ENCODE measurements around the gene TUBGCP5. TPM values are rescaled to one million over a fixed set of nuclear protein-coding genes. Genes with fewer than 3 reads are reported as not detected.

The TUBGCP5 gene
- total and polyA plus RNA-seq, 10 of the 15 experiments (the other 5 are each of a cell fraction or from before 2014, with no cell fraction given), result 6.4 to 29.2 (median 20.2) TPM

DNA sequence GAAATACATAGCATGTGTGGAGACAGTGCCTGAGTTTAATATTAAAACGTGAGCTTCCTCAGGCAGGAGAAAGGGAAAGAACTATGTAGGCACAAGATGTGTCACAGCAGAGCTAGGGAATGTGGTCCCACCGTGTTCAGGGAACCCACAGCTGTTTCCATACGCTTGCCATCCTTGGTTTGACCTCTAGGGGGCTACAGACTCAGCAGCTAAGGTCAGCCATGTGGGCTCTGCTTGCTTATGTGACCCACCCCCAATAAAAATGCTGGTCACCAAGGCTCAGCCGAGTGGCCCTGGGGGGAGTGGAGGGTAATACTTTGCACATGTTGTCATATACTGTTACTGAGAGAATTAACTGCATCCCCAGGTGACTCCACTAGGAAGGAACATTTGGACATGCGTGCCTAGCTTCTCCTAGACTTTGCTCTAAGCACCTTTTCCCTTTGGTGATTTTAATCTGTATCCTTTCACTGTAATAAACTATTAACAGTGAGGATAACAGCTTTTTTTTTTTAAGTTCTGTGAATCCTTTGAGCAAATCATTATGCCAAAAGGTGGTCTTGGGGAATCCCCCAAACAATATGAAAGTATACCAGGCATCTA, 3.3 kb downstream of the TUBGCP5 start:
- Histone ChIP-seq H4K20me1 (ENCODE audit: control insufficient read depth, insufficient read depth) (no peaks in the 10 kb centered on the region), H3K27me3 (replicated peaks in 1 of 2; ENCODE audit: control insufficient read depth in 2 of 2, insufficient read depth in 2 of 2, low read length in 1 of 2) (no peaks in the 10 kb centered on the region), H3K4me3 (no peak overlapping the region), H2AFZ (ENCODE audit: control insufficient read depth, low read depth, low read length) (no peak overlapping the region; the same call in 1 of the 2 replicates), H3K9me3 (replicated peaks; ENCODE audit: control insufficient read depth, insufficient read depth, low read length) (no peaks in the 10 kb centered on the region), H3K79me2 (ENCODE audit: control insufficient read depth, insufficient read depth, low read length) (peaks cover 2% of the 10 kb centered on the region), H3K4me2 (ENCODE audit: control insufficient read depth, insufficient read depth) (no peak overlapping the region; the same call in 1 of the 2 replicates), H3K9ac (ENCODE audit: control insufficient read depth, insufficient read depth, low read length) (no peak overlapping the region), H3K4me1 (ENCODE audit: control insufficient read depth, insufficient read depth, low read length) (peaks cover 7% of the 10 kb centered on the region), H3K27ac (ENCODE audit: control insufficient read depth, insufficient read depth) (no peak overlapping the region), H3K36me3 (ENCODE audit: control insufficient read depth in 2 of 2, insufficient read depth in 2 of 2, low read length in 1 of 2) (peaks cover 5 to 11% of the 10 kb centered on the region in 2 experiments; a peak in 3 of 4 replicates)
- ChIA-PET POLR2A (no interaction called here), SMC1A (ENCODE audit: uncharacterized antibody, unreplicated experiment) (interaction anchor here (0.8 to 2.1 kb wide), 4 partner anchors 9 to 42 kb away, joined by 3 to 5 read pairs (median 4); no protein-coding TSS in a partner anchor), RAD21 (ENCODE audit: unreplicated experiment) (interaction anchor here (1.0 kb wide), 2 partner anchors 55 to 431 kb away, joined by 3 to 4 read pairs; partner anchors contain the start of gene CYFIP1), CTCF (interaction anchor here (0.6 to 2.4 kb wide), 17 partner anchors 8 to 199 kb away, joined by 3 to 21 read pairs (median 6); no protein-coding TSS in a partner anchor)
- DNase-seq (ENCODE audit: low read depth, low spot score) (no peak), ATAC-seq (peak; percentile 48), FAIRE-seq (no peak)
- TF ChIP-seq SMARCA5 (IDR thresholded peaks at IDR 0.05), result peak; percentile 49; the same call in 1 of the 2 replicates
- TF ChIP-seq JUNB (IDR thresholded peaks at IDR 0.05), result no peak
- TF ChIP-seq, protein P1, sequence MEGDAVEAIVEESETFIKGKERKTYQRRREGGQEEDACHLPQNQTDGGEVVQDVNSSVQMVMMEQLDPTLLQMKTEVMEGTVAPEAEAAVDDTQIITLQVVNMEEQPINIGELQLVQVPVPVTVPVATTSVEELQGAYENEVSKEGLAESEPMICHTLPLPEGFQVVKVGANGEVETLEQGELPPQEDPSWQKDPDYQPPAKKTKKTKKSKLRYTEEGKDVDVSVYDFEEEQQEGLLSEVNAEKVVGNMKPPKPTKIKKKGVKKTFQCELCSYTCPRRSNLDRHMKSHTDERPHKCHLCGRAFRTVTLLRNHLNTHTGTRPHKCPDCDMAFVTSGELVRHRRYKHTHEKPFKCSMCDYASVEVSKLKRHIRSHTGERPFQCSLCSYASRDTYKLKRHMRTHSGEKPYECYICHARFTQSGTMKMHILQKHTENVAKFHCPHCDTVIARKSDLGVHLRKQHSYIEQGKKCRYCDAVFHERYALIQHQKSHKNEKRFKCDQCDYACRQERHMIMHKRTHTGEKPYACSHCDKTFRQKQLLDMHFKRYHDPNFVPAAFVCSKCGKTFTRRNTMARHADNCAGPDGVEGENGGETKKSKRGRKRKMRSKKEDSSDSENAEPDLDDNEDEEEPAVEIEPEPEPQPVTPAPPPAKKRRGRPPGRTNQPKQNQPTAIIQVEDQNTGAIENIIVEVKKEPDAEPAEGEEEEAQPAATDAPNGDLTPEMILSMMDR (IDR thresholded peaks at IDR 0.05 in 2 of 3, conservative IDR thresholded peaks at IDR 0.05 in 1 of 3; ENCODE audit: control insufficient read depth in 2 of 3, extremely low read depth in 1 of 3, insufficient read depth in 1 of 3, low read depth in 3 of 3, low read length in 3 of 3), result peak; percentile 74 to 93 (median 86)
- peak; percentile 46 for TF ChIP-seq RAD21 (IDR thresholded peaks at IDR 0.05; ENCODE audit: insufficient read depth, low read depth, low read length)
- peak; percentile 49 for TF ChIP-seq SMC3 (IDR thresholded peaks at IDR 0.05; ENCODE audit: borderline replicate concordance, low read length)
- TF ChIP-seq TARDBP (IDR thresholded peaks at IDR 0.05; ENCODE audit: borderline replicate concordance), result no peak
- TF ChIP-seq, protein P2, sequence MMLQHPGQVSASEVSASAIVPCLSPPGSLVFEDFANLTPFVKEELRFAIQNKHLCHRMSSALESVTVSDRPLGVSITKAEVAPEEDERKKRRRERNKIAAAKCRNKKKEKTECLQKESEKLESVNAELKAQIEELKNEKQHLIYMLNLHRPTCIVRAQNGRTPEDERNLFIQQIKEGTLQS (IDR thresholded peaks at IDR 0.05; ENCODE audit: borderline replicate concordance, extremely low read depth, low read depth, low read length), result no peak
- TF ChIP-seq YY1 (IDR thresholded peaks at IDR 0.05; ENCODE audit: low read depth, low read length), result peak; percentile 70; the same call in 1 of the 2 replicates
- intact Hi-C loops (cut with micrococcal nuclease; ENCODE audit: unreplicated experiment), result loop anchor here (10.0 kb wide), 1 partner anchor 429 kb away; no protein-coding TSS in a partner anchor
- in situ Hi-C loops (cut with MboI), result no loop called here
- 23% methylated on average over 5 of the region's 5 CpGs for WGBS (ENCODE audit: insufficient coverage, insufficient replicate concordance, low lambda C conversion rate, missing lambda C conversion rate)
- BruUV-seq (replicated peaks), result no TSS peak
